Hematopoietic multipotent progenitor cell treated with erythropoietin and hydrocortisone succinate and interleukin-3 and kit ligand, for 4 days (in vitro differentiated cells): Measurements from ENCODE around the gene UBE2M.
"Not testable (repeated sequence)": the region's sequence is repeated elsewhere in the genome, so short reads cannot be mapped to it uniquely, and the experiment has no call there.

Experiments used
- DNase-seq: peaks from one replicate; pipeline ENCODE4 v3.0.0-alpha.2; 2015

The UBE2M gene

DNA sequence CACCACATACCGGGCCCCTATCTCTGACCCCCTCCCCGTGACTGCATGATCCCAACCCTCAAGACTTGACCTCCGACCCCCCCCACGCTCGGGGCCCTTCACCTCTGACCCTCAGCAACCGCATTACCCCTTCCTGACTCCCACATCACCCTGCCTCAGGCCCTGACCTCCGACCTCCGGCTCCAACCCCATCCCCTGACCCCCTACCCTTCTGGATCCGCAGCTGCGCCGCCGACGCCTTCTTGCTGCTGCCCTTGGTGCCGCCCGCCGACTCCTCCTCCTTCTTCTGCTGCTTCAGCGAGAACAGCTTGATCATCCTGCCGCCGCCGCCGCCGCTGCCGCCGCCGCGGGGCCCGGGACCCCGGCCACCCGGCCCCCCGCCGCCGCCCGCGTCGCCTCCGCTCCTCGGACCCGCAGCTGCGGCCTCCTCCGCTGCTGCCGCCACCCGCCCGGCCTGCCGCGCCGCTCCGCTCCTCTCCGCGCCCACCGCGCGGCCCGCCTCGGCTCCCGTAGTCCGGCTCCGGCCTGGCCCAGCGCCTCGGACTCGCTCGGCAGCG is at the start of gene UBE2M:
Gene UBE2M (minus strand): TSS at position 546 of the 557 bp plus-strand sequence. CDS start 230 bp downstream, at position 316.
- peak; percentile 71 for DNase-seq

DNA sequence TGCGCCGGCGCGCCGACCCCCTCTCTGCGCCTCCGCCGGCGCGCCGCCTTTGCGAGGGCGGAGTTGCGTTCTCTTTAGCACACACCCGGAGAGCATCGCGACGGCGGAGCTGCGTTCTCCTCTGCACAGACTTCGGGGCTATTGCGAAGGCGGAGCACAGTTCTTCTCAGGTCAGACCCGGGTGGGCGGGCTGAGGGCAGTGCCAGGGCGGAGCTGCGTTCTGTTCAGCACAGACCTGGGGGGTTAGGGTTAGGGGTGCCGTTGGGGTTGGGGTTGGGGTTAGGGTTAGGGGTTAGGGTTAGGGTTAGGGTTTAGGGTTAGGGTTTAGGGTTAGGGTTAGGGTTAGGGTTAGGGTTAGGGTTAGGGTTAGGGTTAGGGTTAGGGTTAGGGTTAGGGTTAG is 48.8 kb upstream of the UBE2M start:
- peak; percentile 4 for DNase-seq

DNA sequence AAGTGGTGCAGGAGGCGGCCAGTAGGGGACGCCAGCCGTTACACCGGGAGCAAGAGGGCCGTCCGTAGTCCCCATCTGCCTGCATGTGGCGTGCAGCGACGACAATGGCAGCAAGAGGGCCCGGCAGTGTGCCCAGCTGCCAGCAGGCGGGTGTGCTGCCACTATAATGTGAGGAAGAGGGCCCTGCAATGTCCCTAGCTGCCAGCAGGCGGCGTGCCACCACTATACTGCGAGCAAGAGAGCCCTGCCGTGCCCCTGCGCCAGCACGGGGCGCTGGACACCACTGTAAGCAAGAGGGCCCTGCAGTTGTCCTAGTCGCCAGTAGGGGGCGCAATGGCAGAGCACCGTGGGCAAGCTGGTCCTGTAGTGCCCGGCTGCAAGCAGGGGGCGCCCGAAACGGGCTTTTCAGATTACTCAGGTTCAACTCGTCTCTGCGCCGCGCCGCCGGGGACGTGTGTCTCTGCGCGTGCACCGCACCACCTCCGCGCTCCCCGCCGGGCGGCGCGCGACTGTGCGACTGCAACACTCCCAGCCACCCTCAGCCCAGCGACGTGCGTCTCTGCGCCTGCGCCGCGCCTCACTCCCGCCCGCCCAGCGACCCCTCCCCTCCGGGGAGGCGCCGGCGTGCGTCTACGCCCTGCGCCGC is 48.0 kb upstream of the UBE2M start:
- DNase-seq = peak; percentile 12

DNA sequence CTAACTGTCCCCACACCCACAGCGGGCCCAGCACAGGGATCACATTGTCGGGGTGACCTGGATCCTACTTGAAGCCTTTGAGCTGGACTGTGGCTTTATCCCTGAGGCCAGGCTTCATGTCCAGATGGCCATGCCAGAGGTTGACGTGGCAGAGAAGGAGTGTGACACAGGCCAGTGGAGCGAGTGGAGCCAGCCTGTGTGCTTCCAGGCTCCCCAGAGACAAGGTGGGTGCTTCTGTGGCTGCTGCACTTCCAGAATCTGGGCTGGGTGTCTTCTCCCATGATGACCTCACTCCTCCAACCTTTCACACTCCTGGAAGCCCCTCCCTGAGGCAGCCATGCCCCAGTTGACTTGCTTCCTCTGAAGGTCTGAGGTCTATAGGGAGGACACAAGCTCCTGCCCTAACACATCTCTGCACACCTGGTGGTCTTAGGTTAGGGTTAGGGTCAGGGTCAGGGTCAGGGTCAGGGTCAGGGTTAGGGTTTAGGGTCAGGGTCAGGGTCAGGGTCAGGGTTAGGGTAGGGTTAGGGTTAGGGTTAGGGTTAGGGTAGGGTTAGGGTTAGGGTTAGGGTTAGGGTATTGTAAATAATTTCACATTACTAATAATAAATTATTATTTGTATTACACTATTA is 27.8 kb upstream of the UBE2M start:
- no peak for DNase-seq

DNA sequence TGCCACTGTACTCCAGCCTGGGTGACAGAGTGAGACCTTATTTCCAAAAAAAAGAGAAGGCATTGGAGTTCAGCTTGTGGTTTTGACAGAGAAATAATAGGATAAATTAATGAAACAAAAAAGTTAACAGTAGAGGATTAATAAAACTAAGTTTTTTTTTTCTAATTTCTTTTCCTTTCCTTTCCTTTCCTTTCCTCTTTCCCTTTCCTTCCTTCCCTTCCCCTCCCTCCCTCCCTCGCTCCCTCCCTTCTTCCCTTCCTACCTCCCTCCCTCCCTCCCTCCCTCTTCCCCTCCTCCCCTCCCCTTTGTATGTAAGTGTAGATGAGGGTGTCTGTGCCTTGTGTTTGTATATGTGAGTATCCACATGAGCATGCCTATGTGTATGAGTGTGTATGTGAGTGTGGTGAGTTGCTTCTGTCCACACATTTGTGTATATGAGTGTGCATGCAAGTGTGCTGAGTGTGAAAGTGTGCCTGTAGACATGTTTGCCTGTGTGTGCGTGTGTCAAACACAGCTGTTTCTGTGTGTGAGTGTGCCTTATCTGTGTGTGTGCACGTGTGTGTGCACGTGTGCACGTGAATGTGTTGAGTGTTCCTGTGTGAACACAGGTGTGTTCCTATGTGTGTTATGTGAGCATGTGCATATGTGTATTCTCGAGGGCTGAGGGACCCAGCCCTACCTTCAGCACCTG is 27.2 kb upstream of the UBE2M start:
- DNase-seq = peak; percentile 25

DNA sequence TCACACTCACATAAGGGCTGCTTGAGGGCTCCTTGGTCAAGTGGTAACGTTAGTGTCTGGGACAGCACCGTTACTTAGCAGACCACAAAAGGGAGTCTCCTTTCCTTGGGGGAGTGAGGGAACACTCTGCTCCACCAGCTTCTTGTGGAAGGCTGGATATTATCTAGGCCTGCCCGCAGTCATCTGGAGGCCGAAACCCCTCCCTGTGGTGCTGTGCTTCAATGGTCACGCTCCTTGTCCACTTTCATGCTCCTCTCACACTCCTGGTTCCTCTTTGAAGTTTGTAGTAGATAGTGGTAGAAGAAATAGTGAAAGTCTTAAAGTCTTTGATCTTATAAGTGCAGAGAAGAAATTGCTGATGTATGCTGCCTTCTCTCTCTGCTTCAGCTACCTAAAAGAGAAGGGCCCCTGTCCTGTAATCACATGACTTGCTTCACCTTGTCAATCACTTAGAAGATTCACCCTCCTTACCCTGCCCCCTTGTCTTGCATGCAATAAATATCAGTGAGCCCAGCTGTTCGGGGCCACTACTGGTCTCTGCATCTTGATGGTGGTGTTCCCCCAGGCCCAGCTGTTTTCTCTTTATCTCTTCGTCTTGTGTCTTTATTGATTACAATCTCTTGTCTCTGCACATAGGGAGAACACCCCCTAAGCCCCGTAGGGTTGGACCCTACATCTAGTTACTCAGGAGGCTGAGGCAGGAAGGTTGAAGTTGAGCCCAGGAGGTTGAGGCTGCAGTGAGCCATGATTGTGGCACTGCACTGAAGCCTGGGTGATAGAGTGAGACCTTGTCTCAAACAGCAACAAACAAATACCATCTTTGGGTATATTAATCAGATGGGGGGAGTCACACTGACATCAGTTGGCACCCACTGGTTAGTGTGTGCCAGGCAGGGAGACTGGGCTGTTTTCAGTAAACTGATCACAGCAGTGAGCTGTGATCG is 26.4 kb upstream of the UBE2M start:
- peak; percentile 90 for DNase-seq

DNA sequence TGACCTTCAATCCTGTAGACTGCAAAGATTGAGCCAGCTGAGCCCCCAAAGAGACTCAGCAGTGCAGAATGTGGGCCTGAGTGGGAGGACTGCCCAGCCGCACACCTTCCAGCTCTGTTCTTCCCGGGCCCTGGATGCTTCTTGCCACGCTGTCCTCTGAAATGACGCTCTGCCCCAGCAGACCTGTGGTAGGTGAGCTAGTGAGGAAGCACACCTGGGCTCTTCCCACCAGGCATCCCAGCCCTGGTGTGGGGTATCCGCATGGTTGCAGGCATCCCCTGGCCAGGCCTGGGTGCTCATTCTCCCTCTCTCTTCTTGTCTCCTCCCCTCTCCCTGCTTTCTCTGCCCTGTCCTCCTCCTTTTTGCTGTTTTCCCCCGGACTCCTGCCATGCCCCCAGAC is 24.6 kb upstream of the UBE2M start:
- DNase-seq = no peak

DNA sequence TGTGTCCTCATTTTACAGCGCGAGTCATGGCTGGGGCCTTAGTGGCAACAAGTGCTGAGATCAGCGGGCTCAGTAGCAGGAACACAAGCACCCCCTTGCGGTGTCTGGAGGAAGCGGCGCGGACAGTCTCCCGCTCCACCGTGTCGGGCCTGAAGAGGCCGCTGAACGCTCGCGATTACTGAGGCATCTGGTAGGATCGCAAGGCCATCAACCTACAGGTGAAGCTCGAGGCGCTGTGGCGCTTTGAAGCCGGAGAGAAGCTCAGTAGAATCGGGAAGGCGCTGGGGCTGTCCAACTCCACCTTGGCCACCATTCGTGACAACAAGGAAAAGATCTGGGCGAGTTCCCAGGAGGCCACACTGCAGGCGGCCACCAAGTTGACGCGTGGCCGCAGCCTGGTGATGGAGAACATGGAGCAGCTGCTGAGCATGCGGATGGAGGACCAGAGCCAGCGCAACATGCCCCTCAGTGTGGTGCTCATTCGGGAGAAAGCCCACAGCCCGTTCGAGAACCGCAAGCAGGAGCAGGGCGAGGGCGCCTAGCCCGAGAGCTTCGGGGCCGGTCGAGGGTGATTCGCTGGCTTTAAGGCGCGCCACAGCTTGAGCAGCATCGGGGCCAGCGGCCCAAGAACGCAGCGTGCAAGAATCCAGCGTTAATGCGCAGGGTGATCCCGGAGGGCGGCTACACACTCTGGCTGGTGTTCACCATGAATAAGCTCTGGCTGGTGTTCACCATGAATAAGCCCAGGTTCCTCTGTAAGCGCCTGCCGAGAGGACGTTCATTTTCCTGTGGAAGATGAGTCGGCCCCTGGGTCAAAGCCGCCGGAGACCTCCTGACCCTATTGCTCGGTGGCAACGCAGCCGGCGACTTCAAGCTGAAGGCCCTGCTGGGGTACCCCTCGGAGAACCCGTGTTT is 23.1 kb upstream of the UBE2M start:
- peak; percentile 96 for DNase-seq

DNA sequence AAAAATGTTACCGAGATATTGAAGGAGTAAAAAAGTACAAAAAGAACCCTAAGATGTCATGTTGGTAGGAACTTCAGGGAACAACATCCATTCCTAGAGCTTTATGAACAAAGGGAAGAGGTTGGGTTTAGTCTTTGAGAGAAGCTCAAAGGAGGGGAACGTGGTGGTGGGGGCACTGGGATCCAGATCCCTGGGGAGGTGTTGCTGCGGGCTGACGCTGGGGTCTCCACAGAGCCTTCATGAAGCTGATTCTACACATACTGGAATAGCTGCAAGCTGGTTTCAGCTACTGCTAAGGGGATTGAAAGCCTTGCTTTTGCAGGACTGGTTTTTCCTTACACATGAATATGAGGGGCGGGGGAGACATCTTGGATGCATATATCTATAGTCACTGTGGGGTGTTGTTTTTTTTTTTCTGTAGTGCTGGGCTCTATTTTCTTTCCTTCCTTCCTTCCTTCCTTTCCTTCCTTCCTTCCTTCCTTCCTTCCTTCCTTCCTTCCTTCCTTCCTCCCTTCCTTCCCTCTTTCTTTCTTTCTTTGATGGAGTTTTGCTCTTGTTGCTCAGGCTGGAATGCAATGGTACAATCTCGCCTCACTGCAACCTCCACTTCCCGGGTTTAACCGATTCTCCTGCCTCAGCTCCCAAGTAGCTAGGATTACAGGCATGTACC is 21.2 kb upstream of the UBE2M start:
- no peak for DNase-seq

DNA sequence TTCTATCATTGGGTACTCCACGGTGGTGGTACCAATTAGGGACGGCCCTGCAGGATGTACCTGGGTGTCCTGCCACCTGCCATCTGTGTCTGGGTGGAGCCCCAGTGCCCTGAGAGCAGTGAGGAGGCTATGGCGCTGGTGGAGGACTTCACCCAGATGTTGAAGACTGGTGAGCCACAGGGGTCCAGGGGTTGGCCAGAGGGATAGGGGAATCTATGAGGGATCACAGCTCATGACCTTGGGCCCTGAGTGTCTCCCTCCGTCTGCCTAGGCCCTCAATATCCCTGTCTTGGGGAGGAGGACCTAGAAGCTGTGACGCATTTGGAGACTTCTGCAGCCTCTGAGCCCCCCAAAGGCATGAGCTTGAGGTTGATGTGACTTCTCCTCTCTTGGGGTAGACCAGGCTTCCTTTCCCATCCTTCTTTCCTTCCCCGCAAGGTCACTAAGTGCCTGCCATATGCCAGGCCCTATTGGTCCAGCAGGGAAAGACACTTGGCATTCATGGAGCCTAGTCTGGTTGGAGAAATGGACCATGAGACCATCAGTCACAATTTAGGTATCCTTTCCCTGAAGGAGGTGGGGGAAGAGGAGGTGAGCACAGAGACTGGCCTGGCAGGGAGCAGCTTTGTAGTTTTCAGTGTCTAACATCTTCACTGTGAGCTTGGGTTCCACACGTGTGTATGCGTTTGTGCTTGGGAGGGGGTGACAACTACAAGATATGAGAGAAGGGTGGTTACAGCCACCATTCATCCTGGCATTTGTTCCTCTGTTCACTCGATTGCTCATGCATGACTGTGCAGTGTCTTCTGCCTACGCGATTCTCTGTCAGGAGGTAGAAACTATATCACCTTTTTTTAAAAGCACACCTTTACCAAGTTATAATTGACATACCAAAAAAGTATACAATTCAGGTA is 19.9 kb upstream of the UBE2M start:
- no peak for DNase-seq

DNA sequence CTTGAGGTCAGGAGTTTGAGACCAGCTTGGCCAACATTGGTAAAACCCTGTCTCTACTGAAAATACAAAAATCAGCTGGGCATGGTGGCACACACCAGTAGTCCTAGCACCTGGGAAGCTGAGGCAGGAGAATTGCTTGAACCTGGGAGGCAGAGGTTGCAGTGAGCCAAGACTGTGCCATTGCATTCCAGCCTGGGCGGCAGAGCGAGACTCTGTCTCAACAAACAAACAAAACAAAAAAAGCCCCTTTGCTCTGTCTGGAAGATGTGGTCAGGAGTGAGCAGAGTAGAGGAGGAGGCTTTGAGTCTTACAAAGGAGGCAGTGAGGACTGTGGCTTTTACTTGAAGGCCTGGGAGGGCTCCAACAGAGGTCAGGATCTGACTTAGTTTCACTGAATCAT is 19.2 kb upstream of the UBE2M start:
- not testable (repeated sequence) for DNase-seq

DNA sequence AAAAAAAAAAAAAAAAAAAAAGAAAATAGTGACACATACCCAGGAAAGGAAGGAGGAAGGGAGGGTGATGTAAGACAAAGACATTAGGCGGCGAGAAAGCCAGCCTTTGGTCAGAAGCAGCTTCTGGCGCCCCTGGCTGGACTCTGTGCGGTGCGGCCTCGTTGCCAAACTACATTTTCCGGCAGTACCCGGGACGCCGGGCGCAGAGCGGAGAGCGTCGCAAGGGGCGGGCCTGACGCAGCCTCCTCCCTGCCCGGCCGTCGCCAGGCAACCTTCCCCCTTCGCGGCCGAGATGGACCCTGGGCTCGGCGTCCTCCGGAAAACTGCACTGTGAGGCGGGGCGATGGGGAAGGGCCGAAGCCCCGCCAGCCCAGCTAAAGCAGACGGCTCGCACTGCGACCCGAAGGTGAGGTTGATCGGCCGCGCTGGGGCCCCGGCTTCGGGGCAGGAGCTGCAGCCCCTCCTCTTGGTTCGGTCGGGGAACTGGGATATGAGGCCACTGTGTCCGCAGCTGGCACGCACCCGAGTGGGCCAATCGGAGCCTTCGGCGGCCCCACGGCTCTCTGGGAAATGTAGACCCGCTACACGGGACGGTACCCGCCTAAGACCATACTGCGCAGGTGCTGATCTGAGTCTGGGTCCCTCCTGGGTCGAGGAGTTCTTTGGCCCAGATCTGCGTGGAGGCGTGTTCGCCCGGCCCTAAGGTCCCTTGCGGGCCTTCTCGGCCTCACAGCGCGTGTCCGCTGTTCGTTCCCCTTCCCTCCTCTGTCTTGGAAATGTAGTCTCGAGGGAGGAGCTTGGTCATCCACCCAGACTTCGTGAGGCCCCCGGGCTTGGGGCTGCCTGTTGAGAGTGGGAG is 17.0 kb upstream of the UBE2M start:
- peak; percentile 96 for DNase-seq

DNA sequence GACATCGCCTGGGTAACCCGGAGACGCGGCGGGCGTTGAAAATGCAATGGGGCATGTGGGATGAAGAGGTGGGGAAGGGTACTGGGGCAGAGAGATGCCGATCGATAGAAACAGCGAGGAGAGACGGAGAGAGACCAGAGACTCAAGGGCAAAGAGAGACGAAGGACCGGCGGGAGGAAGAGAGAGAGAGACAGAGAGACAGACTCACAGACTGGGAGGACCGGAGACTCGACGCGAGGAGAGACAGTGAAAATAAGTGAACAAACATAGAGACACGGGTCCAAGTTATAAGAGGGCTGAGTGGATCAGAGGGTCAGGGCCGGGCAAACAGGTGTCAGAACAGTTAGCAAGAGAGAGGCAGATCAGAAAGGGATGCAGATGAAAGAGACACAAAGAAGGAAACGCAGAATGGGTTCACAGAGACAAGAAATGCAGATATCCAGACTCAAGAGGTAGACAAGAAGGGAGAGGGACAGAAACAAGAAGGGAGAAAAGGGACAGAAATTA is 15.3 kb upstream of the UBE2M start:
- DNase-seq = no peak

DNA sequence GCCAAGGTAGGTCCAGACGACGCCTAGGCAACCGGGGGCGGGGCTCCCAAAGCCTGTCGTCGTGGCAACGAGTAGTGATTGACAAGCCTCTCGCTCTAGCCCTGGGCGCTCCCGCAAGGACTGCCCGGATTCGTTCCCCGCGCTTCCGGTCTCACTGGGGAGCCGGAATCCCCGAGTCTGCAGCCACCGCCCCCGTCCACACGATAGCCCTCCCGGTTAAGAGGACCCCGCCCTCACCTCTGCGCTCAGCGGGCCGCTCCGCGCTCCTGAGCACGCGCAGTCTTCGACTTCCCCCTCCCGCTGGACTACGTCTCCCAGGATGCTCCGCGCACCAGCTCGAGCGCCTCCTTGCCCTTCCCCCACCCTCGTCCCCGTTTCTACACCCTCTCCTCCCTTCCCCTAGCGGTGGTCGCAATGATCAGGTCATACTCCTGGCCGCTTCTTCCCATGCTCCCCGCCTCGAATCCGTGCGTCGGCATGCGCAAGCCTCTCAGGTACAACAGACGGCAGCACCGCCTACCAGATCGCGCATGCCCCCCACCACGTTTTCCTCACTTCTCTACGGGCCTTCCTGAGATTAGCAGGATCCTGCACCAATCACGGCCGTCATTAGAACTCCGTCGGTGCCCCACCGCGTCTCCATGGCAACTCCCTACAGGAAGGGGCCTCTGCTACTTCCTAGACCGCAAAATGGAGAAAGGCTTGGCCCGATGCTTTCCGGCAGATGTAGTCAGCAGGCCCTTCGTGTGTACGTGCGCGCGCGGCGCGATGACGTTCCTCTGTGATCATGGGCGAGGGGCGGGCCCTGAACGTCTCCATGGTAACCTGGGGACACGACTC is 14.6 kb upstream of the UBE2M start, which contains the start of gene MZF1:
Gene MZF1 (minus strand): TSS at position 518 of the 840 bp plus-strand sequence. CDS start 1,946 bp downstream, outside the sequence.
- DNase-seq = peak; percentile 100

DNA sequence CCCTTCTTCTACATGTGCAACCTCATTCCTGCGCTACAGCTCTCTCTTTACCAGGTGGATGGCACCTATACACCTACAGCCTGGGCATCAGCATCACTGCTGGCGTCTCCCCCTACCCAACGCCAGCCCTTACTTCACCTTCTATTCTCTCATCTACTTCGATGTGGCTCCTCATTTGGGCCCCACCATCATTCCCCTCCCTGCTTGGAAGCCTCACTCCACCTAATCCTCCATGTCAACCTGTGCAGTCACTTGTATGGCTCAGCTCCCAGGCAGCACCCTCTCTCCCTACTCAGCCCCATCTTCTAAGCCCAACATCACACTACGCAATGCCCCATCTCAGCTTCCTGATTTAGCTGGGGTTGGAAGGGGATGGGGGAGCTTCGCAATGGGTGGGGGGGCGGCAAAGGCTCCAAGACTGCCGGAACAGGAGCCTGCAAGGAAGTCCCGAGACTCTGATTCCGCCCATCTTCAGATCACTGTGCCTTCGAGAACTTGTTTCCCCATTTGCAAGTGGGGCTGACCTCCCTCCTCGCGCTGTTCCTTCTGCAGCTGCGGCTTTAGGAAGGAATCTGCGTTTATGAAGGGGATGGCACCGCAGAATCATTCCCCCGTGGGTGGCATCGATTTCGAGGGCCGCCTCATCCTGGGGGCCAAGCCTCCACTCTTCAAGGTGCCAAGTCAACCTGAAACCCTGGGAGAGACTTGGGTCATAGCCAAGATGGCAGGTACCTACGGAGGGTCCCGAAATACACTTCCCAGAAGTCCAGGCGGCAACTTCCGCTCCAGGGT is 13.8 kb upstream of the UBE2M start:
- DNase-seq = no peak

DNA sequence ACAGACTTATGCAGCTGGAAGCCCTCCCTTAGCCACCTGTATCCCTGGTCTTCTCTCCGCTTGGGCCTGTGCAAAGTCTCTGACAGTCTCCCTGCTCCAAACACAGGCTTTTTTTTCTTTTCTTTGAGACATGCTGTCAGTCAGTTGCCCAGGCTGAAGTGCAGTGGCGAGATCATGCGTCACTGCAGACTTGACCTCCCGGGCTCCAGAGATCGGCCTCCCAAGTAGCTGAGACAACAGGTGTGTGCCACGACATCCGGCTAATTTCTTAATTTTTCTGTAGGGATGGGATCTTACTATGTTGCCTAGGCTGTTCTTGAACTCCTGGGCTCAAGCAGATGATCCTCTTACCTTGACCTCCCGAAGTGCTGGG is 13.2 kb upstream of the UBE2M start:
- no peak for DNase-seq
